Nephron progenitor cell (in vitro differentiated cells): ENCODE measurements around the gene IL34.

Experiments used
- DNase-seq: peaks from one replicate; pipeline ENCODE4 v3.0.0; 2021
- H3K27ac Mint-ChIP-seq: 2 replicates; pipeline ENCODE4 v1.8.0; 2021; ENCODE audit warnings: mild to moderate bottlenecking, moderate library complexity, mixed read lengths
- H3K27me3 Mint-ChIP-seq: 2 replicates; pipeline ENCODE4 v1.8.0; 2021; ENCODE audit warnings: mild to moderate bottlenecking, low read depth, mixed read lengths; ENCODE audit not compliant: poor library complexity
- H3K36me3 Mint-ChIP-seq: 2 replicates; pipeline ENCODE4 v1.8.0; 2021; ENCODE audit warnings: low read depth, mixed read lengths
- H3K4me1 Mint-ChIP-seq: 2 replicates; pipeline ENCODE4 v1.8.0; 2021; ENCODE audit warnings: mixed read lengths
- H3K4me3 Mint-ChIP-seq: 2 replicates; pipeline ENCODE4 v1.8.0; 2021; ENCODE audit warnings: mild to moderate bottlenecking, moderate library complexity, mixed read lengths
- H3K9me3 Mint-ChIP-seq: 2 replicates; pipeline ENCODE4 v1.8.0; 2021; ENCODE audit warnings: mild to moderate bottlenecking, moderate library complexity, mixed read lengths
- CTCF ChIP-seq: fragments of 200-600 bp; sonication (generic); IDR thresholded peaks from 2 replicates; pipeline ENCODE4 v1.5.0; 2021; ENCODE audit warnings: antibody characterized with exemption

IL34 gene

DNA sequence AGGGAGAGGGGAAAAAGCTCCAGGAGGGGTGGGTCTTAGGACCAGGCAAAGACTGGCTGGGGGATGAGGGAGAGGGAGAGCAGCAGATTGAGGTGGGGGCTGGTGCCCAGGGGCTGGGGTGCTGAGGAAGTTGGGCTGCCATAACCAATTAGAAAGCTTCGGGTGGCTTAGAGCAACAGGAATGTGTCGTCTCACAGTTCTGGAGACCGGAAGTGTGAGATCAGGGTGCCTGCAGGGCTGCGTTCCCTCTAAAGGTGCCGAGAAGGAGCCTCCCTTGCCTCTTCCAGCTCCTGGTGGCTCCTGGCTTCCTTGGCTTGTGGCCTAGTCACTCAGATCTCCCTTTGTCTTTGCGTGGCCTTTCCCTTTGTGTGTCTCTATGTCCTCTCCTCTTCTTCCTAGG lies 2.2 kb downstream of the IL34 start:
- Mint-ChIP-seq H3K36me3 (no peaks in the 10 kb centered on the region), H3K4me3 (no peak overlapping the region), H3K27me3 (peaks cover 7% of the 10 kb centered on the region), H3K9me3 (peaks cover 15% of the 10 kb centered on the region), H3K4me1 (peaks cover 6% of the 10 kb centered on the region), H3K27ac (no peak overlapping the region)
- TF ChIP-seq CTCF, result no peak
- no peak for DNase-seq

DNA sequence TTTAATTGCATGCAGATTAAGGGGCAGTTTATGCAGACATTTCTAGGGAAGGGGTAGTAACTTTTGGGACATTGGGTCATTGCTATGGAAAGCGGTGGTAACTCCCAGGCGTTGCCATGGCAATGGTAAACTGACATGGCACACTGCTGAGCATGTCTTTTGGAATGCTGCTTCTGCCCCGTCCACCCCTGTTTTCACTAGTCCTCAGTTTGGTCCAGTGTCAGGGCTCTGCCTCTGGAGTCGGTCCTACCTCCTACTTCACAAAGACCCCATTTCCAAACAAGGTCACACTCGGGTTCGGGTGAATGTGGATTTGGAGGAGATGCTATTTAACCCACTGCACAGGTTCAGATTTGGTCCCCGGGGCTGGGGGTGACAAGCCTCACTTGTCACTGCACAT lies 2.9 kb downstream of the IL34 start:
- no peak for DNase-seq
- Mint-ChIP-seq H3K27ac (no peak overlapping the region), H3K36me3 (no peaks in the 10 kb centered on the region), H3K27me3 (peaks cover 1% of the 10 kb centered on the region), H3K9me3 (peaks cover 15% of the 10 kb centered on the region), H3K4me3 (no peak overlapping the region), H3K4me1 (peaks cover 11% of the 10 kb centered on the region)
- TF ChIP-seq CTCF, result no peak

GRCh38 chr16:70650216-70650615 lies 3.9 kb downstream of the IL34 start:
- Mint-ChIP-seq H3K36me3 (no peaks in the 10 kb centered on the region), H3K9me3 (peaks cover 15% of the 10 kb centered on the region), H3K4me3 (no peak overlapping the region), H3K27ac (no peak overlapping the region), H3K4me1 (peaks cover 11% of the 10 kb centered on the region), H3K27me3 (no peaks in the 10 kb centered on the region)
- no peak for TF ChIP-seq CTCF
- no peak for DNase-seq

- H3K9me3 Mint-ChIP-seq, result peaks cover 15% of the 10 kb centered on the region
- no peaks in the 10 kb centered on the region for H3K27me3 Mint-ChIP-seq
- TF ChIP-seq CTCF, result no peak
- H3K4me3 Mint-ChIP-seq, result no peak overlapping the region
- no peak for DNase-seq
- H3K36me3 Mint-ChIP-seq, result no peaks in the 10 kb centered on the region
- no peak overlapping the region for H3K27ac Mint-ChIP-seq
- peaks cover 11% of the 10 kb centered on the region for H3K4me1 Mint-ChIP-seq
These were observed 5.2 kb downstream of the IL34 start for GRCh38 chr16:70651524-70651923.

DNA sequence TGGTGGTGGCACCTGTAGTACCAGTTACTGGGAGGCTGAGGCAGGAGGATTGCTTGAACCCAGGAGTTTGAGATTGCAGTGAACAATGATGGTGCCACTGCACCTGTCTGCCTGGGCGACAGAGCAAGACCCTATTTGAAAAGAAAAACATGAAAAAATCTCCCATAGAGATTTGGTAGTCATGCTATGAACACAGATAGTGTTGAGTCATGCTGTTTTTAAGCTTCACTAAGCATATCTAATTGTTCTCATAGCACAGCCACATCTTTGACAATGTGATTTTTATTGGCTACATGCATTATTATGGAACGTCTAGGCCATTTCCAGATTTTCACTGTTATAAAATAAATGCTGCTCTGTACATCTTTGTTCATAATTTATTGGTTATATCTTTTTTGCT lies 6.0 kb downstream of the IL34 start:
- no peak overlapping the region for H3K4me3 Mint-ChIP-seq
- H3K36me3 Mint-ChIP-seq, result no peaks in the 10 kb centered on the region

More for the DNA sequence above, 6.0 kb downstream of the IL34 start:
- peaks cover 15% of the 10 kb centered on the region for H3K9me3 Mint-ChIP-seq
- H3K4me1 Mint-ChIP-seq, result peaks cover 7% of the 10 kb centered on the region
- DNase-seq, result no peak
- no peak overlapping the region for H3K27ac Mint-ChIP-seq
- no peaks in the 10 kb centered on the region for H3K27me3 Mint-ChIP-seq
- TF ChIP-seq CTCF, result no peak
